Left colon (tissue), 2 donors: ENCODE measurements around the gene PRKN. TPM values are rescaled to one million over a fixed set of nuclear protein-coding genes. Genes with fewer than 3 reads are reported as not detected.
"Not testable (repeated sequence)": the region's sequence is repeated elsewhere in the genome, so short reads cannot be mapped to it uniquely, and the experiment has no call there.

Source experiments
- ATAC-seq: fragments of 200-7000 bp; cut with Tn5 transposase; one replicate; pipeline ENCODE4 v1.9.1; 2020; ENCODE audit warnings: mild to moderate bottlenecking, moderate library complexity
- DNase-seq, 2 donors: peaks; one replicate each; pipeline ENCODE4 v3.0.0-alpha.2; 2020
- intact Hi-C, 2 donors: fragments of 100-400 bp; cut with DNase I in 1 of 2; cut with micrococcal nuclease in 1 of 2; formaldehyde crosslinking; loops; one replicate each; pipeline versions ENCODE4 v1.11.2 to v1.14.0; 2022; cut with DNase I, micrococcal nuclease
- total RNA-seq, 2 donors: library from RNA; stranded (reverse); fragmentation: NEBNext Ultra II Directional; extraction: Animal tissue kit (Norgen Biotek cat#: 25700); gene quantifications; one replicate each; pipeline ENCODE4 v1.2.1, GENCODE V29; 2021
- donor health status: DM: no; HTN: no; CAD: no.
- donor health status: DM: yes; HTN: yes; CAD: no.

Gene PRKN
- total RNA-seq, 2 donors from 2014 or later: 5.4 to 5.5 TPM

GRCh38 chr6:161336479-161336878 lies 1391.1 kb downstream of the PRKN start:
- ATAC-seq: no peak
- DNase-seq: no peak
- intact Hi-C loops: no loop called here

DNA sequence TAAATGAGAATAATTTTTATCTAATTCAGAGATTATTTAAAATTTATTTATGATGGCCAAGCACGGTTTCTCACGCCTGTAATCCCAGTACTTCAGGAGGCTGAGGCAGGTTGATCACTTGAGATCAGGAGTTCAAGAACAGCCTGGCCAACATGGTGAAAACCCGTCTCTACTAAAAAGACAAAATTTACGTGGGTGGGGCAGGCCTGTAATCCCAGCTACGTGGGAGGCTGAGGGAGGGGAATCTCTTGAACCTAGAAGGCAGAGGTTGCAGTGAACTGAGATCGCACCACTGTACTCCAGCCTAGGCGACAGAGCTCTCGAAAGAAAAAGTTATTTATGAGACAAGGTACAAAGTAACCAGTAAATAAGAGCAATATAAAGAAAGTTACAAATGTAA lies 1394.2 kb downstream of the PRKN start:
- intact Hi-C loops: no loop called here
- ATAC-seq: no peak
- no peak for DNase-seq

DNA sequence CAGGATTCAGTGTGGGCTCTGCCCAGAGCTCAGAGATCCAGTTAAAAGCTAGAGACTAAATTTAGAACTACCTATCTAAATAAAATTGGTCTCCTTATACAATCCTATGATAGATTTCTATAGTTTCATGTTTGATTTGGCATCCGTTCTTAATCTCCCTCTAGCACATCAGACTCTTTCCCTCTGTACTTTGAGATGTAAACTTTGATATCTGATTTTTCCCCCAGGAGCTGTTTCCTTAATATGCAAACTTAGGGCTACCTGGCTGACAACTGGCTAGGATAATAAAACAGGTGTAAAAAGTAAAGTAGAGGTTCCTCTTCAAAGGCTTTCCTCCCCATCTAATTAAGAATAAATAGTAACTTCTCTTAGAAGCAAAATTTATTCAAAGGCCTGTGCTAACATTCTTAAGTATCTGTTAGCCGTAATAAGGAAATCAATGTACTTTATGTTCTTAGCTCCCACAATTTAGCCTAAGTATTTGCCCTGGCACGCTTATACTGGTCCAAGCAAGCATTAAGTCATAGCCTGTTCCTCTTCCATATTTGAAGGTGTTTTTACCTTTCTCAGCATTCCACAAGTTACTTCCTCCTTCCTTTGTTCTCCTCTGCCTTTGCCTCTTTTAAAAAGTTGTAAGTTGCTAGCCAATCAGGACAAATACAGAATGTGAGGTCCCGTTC lies 1396.0 kb downstream of the PRKN start:
- intact Hi-C loops, DNase-seq: not testable (repeated sequence)
- peak; percentile 91 for ATAC-seq

DNA sequence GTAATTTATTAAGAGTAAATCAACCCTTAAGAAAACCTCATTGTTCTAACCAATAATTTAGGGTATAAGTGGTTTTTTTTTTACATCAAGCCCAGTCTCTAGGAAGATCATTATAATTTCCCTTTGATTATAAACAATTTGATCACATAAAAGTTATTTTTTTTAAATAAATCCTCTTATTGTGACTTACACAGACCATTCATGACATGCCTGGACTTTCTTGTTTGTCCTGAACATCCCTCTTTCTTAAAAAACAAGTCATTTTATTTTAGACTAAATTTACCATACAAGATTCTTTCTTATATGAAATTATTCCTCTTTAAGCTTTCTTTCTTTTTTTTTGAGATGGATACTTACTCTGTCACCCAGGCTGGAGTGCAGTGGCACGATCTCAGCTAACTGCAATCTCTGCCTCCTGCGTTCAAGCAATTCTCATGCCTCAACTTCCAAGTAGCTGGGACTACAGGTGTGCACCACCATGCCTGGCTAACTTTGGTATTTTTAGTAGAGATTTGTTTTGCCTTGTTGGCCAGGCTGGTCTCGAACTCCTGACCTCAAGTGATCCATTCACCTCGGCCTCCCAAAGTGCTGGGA lies 1400.1 kb downstream of the PRKN start:
- intact Hi-C loops: no loop called here
- DNase-seq (no peak), ATAC-seq (no peak)

GRCh38 chr6:161319231-161319630 lies 1408.3 kb downstream of the PRKN start:
- intact Hi-C loops: no loop called here
- no peak for DNase-seq
- no peak for ATAC-seq

GRCh38 chr6:161318456-161318855 lies 1409.1 kb downstream of the PRKN start:
- ATAC-seq: no peak
- intact Hi-C loops: no loop called here
- DNase-seq: no peak

DNA sequence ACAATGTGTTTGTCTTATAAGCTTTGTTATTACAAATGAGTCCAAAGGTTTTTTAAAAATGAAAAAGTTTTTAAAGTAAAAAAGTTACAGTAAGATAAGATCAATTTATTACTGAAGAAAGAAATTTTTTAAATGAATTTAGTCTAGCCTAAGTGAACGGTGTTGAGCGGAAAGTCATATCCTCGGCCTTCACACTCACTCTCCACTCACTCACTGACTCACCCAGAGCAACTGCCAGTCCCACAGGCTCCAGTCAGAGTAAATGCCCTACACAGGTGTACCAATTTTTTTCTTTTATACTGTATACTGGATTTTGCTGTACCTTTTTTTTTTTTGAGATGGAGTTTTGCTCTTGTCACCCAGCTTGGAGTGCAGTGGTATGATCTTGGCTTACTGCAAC lies 1411.0 kb downstream of the PRKN start:
- DNase-seq: no peak
- ATAC-seq: no peak
- intact Hi-C loops: no loop called here

- intact Hi-C loops, ATAC-seq: not testable (repeated sequence)
Observed at GRCh38 chr6:161315246-161315917, 1412.2 kb downstream of the PRKN start.

DNA sequence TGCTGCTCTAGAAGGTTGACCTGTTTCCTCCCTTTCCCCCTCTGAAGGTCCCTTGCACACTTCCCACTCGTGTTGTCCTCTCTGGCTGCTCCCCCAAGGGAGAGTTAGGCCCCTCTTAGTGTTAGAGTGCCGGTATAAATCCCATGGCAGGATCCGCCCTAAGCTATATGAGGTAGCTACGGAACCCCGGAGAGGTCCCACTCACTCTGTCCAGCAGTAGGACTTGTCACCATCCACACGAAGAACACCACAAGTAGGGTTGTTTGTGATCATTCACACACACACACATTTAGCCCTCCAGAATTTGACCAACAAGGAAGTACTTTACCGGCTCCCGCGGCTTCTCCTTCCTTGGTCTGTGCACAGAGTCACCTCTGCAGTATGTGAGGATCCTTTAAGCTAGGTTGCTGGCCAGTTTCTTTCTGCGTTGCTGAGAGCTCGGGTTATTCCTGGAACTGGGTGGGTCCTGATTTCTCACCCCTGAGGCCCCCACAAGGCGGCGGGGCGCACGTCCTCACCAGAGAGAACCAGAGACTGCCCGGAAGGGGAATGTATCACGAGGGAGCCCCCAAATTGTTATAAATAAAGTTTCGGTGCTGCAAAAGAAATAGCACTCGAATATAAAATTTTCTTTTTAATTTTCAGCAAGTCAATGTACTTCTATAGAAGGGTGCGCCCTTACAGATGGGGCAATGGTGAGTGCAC lies 1412.9 kb downstream of the PRKN start:
- ATAC-seq, DNase-seq, intact Hi-C loops: not testable (repeated sequence)

More at GRCh38 chr6:161315246-161315917, 1412.2 kb downstream of the PRKN start:
- DNase-seq: not testable (repeated sequence)

DNA sequence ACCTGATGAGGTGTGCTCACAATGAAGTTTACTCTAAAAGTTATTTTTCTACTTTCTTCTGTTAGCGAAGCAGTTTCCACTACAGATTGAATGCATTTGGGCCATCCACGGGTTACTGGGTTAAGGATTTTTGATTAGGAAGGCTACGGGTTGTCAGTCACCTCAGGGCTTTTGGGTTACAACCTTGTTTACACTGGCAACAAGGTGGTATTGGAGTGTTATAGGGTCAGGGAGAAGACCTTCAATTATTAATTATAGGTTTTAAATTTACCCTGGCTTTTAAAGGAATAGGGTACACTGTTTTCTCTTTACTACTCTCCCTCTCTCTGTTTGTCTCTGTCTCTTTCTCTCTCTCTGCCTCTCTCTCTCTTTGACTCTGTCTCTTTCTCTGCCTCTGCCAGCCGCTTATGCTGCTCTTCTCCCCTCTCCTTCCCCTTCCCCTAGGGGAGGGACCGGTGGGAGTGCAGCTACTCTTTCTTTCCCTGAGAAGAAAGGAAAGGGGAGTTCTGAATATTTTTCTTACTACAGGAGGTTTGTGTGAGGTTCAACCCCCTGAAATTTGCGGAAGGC lies 1413.5 kb downstream of the PRKN start:
- no peak for ATAC-seq
- no peak for DNase-seq
- intact Hi-C loops: no loop called here

- ATAC-seq, DNase-seq, intact Hi-C loops: not testable (repeated sequence)
Observed at GRCh38 chr6:161313475-161313874, 1414.1 kb downstream of the PRKN start.

- DNase-seq: not testable (repeated sequence)
- ATAC-seq: peak; percentile 56
Observed at GRCh38 chr6:161309774-161310173, 1417.8 kb downstream of the PRKN start.

GRCh38 chr6:161308075-161308655 lies 1419.4 kb downstream of the PRKN start:
- DNase-seq (no peak), ATAC-seq (peak; percentile 47)
- intact Hi-C loops: no loop called here

More at GRCh38 chr6:161309774-161310173, 1417.8 kb downstream of the PRKN start:
- intact Hi-C loops: not testable (repeated sequence)

DNA sequence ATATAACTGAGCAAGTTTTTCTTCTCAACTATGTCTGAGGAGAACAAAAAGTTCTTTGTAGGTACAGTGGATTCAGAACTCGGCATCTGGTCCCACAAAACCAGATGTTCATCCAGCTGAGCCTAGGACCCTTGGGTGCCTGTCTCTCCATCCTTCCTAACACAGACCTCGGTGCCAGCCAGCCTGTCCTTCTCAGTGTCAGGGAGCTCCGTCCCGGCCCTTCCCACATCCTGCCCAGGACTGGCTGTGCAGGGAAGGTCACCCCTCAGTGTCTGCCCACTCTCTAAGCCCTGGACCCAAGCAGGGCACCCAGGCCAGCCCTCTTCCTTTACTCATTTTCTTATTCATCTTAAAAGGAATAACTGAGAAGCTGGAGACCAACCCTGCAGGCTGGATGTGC lies 1421.7 kb downstream of the PRKN start:
- no peak for ATAC-seq
- DNase-seq: no peak
- intact Hi-C loops: no loop called here

- DNase-seq (no peak), ATAC-seq (no peak)
- intact Hi-C loops: no loop called here
Observed at GRCh38 chr6:161303628-161304340, 1423.8 kb downstream of the PRKN start.

DNA sequence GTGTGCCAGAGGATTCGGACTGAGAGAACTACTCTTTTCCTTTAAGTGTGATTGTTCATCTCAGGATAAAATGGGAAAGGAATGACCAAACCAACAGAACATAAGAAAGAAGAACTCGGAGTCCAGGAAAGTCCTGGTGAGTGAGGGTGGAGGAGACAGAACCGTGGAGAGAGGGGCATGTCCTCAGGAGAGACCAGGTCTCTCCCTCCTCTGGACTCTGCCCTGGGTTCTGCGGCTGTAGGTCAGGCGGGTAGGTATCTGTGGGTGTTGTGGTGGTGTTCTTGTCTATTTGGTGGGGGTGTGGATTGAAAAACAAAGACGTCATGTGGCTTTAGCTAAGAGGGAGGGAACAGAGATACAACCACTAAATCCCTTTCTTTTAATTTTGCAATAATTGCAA lies 1424.6 kb downstream of the PRKN start:
- intact Hi-C loops: no loop called here
- DNase-seq: no peak
- ATAC-seq: no peak

GRCh38 chr6:161301338-161301737 lies 1426.2 kb downstream of the PRKN start:
- ATAC-seq (no peak), DNase-seq (no peak)
- intact Hi-C loops: no loop called here

DNA sequence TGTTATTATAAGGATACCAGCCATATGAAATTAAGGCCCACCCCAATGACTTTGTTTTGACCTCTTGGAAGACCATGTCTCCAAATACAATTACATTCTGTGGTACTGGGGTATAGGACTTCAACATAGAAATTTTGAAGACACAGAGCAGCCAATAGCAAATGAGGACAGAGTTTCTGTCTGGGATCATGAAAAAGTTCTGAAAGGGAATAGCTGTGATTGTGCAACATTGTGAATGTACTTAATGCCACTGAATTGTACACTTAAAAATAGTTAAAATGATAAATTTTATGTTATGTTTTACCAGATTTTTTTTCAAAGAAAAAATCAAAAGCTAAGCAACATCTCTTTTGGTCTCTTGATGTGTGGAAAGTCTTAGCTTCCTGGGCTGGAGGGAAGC lies 1426.7 kb downstream of the PRKN start:
- intact Hi-C loops: no loop called here
- no peak for DNase-seq
- ATAC-seq: no peak
